H1 (cell line): Measurements from ENCODE around the gene PKNOX1. TPM values are rescaled to one million over a fixed set of nuclear protein-coding genes. Genes with fewer than 3 reads are reported as not detected.

Source experiments
- TAF7 ChIP-seq: optimal IDR thresholded peaks from 2 replicates; pipeline ENCODE3; 2011; ENCODE audit warnings: low read depth, mild to moderate bottlenecking, inconsistent platforms, low read length, moderate library complexity, borderline replicate concordance
- polyA plus RNA-seq, 7 experiments: library from polyadenylated mRNA; depleted of rRNA in 3 of 7; stranded (reverse) in 5 of 7; unstranded in 2 of 7; fragments of >200 nt in 5 of 7; fragments of 200-250 nt in 2 of 7; gene quantifications; 1 replicate in 5 of 7; 2 replicates in 1 of 7; 4 replicates in 1 of 7; pipeline versions ENCODE4 v1.2.1 to v1.2.3, GENCODE V29; 2011 to 2013; ENCODE audit warnings: missing spikeins in 2 of 7, mixed read lengths in 2 of 7
- total RNA-seq: library from RNA; stranded (reverse); fragmentation: NEBNext Ultra II Directional; extraction: Animal tissue kit (Norgen Biotek cat#: 25700); gene quantifications from 2 replicates; pipeline ENCODE4 v1.2.1, GENCODE V29; 2021

The PKNOX1 gene
- total and polyA plus RNA-seq, 2 of the 8 experiments (the other 6 are each of a cell fraction or from before 2014, with no cell fraction given), result 20.4 to 31.9 TPM

DNA sequence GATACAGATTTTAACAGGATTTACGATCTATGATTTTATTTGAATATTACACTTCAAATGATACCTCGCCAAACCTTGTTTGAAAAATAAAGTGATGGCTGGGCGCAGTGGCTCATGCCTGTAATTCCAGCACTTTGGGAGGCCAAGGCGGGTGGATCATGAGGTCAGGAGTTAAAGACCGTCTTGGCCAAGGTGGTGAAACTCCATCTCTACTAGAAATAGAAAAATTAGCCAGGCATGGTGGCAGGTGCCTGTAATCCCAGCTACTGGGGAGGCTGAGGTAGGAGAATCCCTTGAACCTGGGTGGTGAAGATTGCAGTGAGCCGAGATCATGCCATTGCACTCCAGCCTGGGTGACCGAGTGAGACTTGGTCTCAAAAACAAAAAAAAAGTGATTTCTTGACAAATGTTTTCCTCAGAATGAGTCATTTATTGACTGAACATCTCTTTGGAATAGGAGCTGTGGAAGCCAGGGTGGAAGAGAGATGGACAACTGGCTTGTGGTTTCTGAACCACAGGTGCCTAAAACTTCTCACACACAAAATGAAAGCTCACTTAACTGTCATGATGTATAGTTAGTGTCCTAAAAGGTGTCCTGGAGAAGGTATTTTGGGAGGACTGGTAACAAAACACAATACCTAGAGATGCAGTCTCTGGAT is 11.9 kb downstream of the PKNOX1 start (continued):
- TF ChIP-seq TAF7, result no peak
